ENCODE measurements around the gene PTCH2.

Gene PTCH2

GRCh38 chr1:44807364-44808062 is 35.5 kb downstream of the PTCH2 start:
- no peak for TF ChIP-seq CTCF (IDR thresholded peaks at IDR 0.05; ENCODE audit: borderline replicate concordance, control extremely low read depth, extremely low read depth, insufficient read depth, missing control alignments)
- in situ Hi-C loops (cut with MboI; ENCODE audit: low sequenced_read_pairs, unreplicated experiment), result no loop called here
- DNase-seq (ENCODE audit: low spot score), result peak; percentile 80

- no peak for TF ChIP-seq CTCF (IDR thresholded peaks at IDR 0.05; ENCODE audit: borderline replicate concordance, control extremely low read depth, extremely low read depth, insufficient read depth, missing control alignments)
- DNase-seq (ENCODE audit: low spot score), result no peak
- in situ Hi-C loops (cut with MboI; ENCODE audit: low sequenced_read_pairs, unreplicated experiment), result no loop called here
These were observed 36.2 kb downstream of the PTCH2 start, which contains the start of gene DYNLT4 for GRCh38 chr1:44806704-44807363. Gene DYNLT4, minus strand, starts transcription at chr1:44807351. Its CDS starts 683 bp downstream, at chr1:44806668.

- DNase-seq (ENCODE audit: low spot score), result no peak
- TF ChIP-seq CTCF (IDR thresholded peaks at IDR 0.05; ENCODE audit: borderline replicate concordance, control extremely low read depth, extremely low read depth, insufficient read depth, missing control alignments), result no peak
- in situ Hi-C loops (cut with MboI; ENCODE audit: low sequenced_read_pairs, unreplicated experiment), result no loop called here
These were observed 36.9 kb downstream of the PTCH2 start for GRCh38 chr1:44806025-44806703.

- TF ChIP-seq CTCF (IDR thresholded peaks at IDR 0.05; ENCODE audit: borderline replicate concordance, control extremely low read depth, extremely low read depth, insufficient read depth, missing control alignments), result no peak
- in situ Hi-C loops (cut with MboI; ENCODE audit: low sequenced_read_pairs, unreplicated experiment), result no loop called here
- DNase-seq (ENCODE audit: low spot score), result no peak
These were observed 37.6 kb downstream of the PTCH2 start for GRCh38 chr1:44805311-44806024.

GRCh38 chr1:44803312-44804095 is 39.5 kb downstream of the PTCH2 start:
- TF ChIP-seq CTCF (IDR thresholded peaks at IDR 0.05; ENCODE audit: borderline replicate concordance, control extremely low read depth, extremely low read depth, insufficient read depth, missing control alignments), result no peak
- DNase-seq (ENCODE audit: low spot score), result no peak
- in situ Hi-C loops (cut with MboI; ENCODE audit: low sequenced_read_pairs, unreplicated experiment), result no loop called here

- in situ Hi-C loops (cut with MboI; ENCODE audit: low sequenced_read_pairs, unreplicated experiment), result no loop called here
- TF ChIP-seq CTCF (IDR thresholded peaks at IDR 0.05; ENCODE audit: borderline replicate concordance, control extremely low read depth, extremely low read depth, insufficient read depth, missing control alignments), result no peak
- no peak for DNase-seq (ENCODE audit: low spot score)
These were observed 40.1 kb downstream of the PTCH2 start for GRCh38 chr1:44803062-44803311.

Measured in GM13976 (cell line).